B cell (primary cell): ENCODE results near the gene SEC61A1.

Experiments
- CTCF ChIP-seq: fragments of 200-600 bp; IDR thresholded peaks from one replicate; pipeline ENCODE4 v1.8.0; 2022; ENCODE audit warnings: antibody characterized with exemption, mild to moderate bottlenecking
- EZH2 ChIP-seq: IDR thresholded peaks from 2 replicates; pipeline ENCODE4 v1.6.1; 2012; ENCODE audit warnings: borderline replicate concordance, low read depth, mild to moderate bottlenecking, moderate library complexity, low read length; ENCODE audit not compliant: insufficient read depth, poor library complexity, severe bottlenecking

GRCh38 chr3:128014548-128014947 is 37.7 kb upstream of the SEC61A1 start:
- TF ChIP-seq CTCF, result no peak
- TF ChIP-seq EZH2, result no peak
